Uterus (tissue), 2 donors: Measurements from ENCODE around the gene WBP2.

ENCODE experiments used
- POLR2A ChIP-seq, 2 donors: fragments of 450-650 bp; IDR thresholded peaks; one replicate each; pipeline ENCODE4 v1.6.1; 2016; ENCODE audit warnings: antibody characterized with exemption in 2 of 2, mild to moderate bottlenecking in 1 of 2, moderate library complexity in 1 of 2
- TF ChIP-seq, protein P1 (sequence below), 4 experiments: fragments of 200-600 bp in 2 of 4; fragments of 450-650 bp in 2 of 4; sonication (generic) in 2 of 4; IDR thresholded peaks; one replicate each; pipeline ENCODE4 v1.5.1; 2016 to 2019; ENCODE audit warnings: antibody characterized with exemption in 4 of 4, mild to moderate bottlenecking in 2 of 4, moderate library complexity in 1 of 4

DNA sequence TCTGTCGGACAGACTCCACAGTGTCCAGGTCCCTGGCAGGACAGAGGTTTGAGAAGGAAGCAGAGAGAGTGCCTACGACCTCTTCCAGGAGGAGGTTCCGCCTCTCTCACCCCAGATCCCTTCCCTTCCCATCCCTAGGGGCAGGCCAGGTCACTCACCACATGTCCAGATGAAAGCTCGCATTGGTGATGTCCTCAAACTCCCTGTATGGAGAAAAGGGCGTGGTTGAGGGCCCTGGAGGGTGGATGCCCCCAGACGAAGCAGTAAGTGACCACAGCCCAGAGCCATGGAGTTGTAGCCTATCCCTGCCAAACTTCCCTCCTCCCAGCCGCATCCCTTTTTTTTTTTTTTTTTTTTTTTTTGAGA, 14.4 kb downstream of the WBP2 start:
- TF ChIP-seq, protein P1, sequence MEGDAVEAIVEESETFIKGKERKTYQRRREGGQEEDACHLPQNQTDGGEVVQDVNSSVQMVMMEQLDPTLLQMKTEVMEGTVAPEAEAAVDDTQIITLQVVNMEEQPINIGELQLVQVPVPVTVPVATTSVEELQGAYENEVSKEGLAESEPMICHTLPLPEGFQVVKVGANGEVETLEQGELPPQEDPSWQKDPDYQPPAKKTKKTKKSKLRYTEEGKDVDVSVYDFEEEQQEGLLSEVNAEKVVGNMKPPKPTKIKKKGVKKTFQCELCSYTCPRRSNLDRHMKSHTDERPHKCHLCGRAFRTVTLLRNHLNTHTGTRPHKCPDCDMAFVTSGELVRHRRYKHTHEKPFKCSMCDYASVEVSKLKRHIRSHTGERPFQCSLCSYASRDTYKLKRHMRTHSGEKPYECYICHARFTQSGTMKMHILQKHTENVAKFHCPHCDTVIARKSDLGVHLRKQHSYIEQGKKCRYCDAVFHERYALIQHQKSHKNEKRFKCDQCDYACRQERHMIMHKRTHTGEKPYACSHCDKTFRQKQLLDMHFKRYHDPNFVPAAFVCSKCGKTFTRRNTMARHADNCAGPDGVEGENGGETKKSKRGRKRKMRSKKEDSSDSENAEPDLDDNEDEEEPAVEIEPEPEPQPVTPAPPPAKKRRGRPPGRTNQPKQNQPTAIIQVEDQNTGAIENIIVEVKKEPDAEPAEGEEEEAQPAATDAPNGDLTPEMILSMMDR (IDR thresholded peaks at IDR 0.05), result no peak
- no peak for TF ChIP-seq POLR2A (IDR thresholded peaks at IDR 0.05)
